HG02588 (cell line): ENCODE measurements around the gene SLC16A1.
A peak's percentile ranks its signal among the peaks of the same experiment; 100 is the strongest.
"Not testable (repeated sequence)": the region's sequence is repeated elsewhere in the genome, so short reads cannot be mapped to it uniquely, and the experiment has no call there.

Experiments used
- ATAC-seq: cut with Tn5 transposase; IDR thresholded peaks from one replicate; pipeline ENCODE4 v1.9.1; 2021; ENCODE audit warnings: mild to moderate bottlenecking, moderate library complexity; ENCODE audit not compliant: unreplicated experiment

SLC16A1 gene

GRCh38 chr1:112971006-112971405, 15.0 kb upstream of the SLC16A1 start:
- ATAC-seq, result no peak

- ATAC-seq, result no peak
Measured at GRCh38 chr1:112964347-112964746, 8.4 kb upstream of the SLC16A1 start.

GRCh38 chr1:112961072-112961471, 5.1 kb upstream of the SLC16A1 start:
- no peak for ATAC-seq

GRCh38 chr1:112960384-112960783, 4.4 kb upstream of the SLC16A1 start:
- no peak for ATAC-seq

DNA sequence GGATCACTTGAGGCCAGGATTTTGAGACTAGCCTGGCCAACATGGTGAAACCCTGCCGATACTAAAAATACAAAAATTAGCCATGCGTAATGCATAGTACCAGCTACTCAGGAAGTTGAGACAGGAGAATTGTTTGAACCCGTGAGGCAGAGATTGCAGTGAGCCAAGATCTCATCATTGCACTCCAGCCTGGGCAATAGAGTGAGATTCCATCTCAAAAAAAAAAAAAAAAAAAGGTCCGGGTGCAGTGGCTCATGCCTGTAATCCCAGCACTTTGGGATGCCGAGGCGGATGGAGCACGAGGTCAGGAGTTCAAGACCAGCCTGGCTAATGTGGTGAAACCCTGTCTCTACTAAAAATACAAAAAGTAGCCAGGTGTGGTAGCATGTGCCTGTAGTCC, 2.2 kb upstream of the SLC16A1 start:
- ATAC-seq, result not testable (repeated sequence)

DNA sequence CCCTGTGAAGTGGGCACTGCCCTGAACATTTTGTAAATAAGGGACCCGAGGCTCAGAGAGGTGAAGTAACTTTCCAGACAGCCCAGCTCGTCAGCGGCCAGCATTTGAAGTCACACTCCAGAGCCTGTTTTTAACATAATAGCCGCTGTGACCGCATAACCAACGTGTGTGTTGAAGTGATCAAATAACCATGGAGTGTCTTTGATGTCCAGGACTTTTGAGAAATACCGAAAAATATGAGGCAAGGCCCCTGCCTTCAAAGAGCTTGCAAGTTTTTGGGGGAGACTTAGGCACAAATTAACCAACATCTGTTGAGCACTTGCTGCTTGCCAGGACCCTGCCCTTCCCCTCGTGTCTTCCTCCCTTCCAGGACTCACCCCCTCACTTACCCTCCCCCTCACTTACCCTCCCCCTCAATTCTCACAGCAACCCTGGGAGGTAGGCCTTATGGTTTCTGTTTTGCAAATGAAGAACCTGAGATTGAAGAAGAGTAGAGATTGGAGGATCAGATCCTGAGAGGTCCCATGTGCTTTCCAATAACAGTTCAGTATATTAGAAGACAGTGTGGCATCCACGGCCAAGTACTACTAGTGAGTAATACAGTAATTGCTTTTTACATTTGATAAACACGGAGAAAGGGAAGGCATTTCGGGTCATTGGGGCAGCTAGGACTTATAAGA, 1.3 kb upstream of the SLC16A1 start:
- ATAC-seq, result peak; percentile 43

DNA sequence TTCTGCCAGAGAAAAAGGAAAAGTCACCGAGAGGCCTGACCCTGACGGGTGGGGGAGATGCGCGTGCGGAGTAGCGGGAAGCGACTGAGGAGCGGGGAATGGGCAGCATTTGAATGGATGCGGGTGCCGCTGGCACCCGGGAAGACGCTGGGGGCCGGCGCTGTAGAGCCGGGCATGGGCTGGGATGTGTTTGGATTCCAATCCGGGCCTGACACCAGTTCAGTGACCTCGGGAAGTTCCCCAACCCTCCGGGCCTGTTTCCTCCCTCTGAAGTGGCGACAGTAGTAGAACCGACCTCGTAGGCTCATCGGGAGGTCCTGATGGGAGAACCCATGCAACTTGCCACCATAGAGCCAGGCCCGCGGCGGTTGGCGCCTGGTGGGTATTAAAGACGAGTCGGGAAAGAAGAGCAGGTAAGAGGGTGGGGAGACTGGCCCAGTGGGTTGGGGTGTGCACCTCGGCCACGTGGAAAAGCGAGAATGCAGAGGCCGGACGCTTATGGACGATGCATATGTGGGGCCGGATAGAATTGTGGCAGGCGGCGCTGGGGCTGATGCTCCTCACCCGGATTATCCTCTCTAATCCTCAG, 642 bp upstream of the SLC16A1 start:
- peak; percentile 5 for ATAC-seq

GRCh38 chr1:112954945-112955772, 837 bp downstream of the SLC16A1 start:
- ATAC-seq, result peak; percentile 9

DNA sequence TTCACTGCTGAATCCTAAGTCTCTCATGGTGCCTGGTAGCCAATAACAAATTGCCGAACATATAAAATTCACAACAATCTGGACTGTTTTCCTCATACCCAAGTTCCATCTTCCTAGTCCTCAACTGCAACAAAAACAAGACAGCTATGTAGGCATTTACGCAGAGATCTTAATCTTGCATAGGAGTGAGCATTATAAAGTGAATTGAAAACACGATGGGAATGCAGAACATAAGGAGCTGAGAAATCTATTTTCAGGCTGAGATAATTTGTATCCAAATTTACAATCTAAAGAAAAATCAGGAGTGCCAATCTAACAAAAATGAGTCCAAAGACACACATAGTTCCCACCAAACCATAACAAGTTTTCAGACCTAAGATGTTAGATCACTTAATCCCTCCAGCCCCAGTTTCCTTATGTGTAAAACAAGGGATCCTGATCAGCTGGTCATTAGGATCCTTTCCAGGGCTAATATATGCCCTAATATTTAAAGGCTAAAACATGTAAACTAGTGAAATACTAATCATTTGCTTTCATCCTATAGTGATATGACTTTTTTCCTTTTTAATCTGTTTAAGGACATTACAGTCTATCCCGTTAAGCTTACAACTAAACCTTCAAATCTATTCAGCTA, 1.9 kb downstream of the SLC16A1 start:
- no peak for ATAC-seq

GRCh38 chr1:112950426-112950825, 5.6 kb downstream of the SLC16A1 start:
- no peak for ATAC-seq

DNA sequence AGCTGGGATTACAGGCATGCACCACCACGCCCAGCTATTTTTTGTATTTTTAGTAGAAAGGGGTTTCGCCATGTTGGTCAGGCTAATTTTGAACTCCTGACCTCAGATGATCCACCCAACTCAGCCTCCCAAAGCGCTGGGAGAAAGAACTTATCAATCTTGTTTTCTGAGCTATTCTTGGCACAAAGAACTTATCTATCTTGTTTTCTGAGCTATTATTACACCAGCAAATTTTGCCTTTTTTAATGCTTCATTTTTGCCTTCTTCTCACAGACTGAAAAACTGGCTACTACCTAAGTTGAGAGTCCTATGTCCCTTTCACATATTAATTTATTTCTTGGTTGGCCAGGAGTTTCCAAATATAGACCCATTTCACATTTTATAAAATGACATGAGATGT, 9.3 kb downstream of the SLC16A1 start:
- ATAC-seq, result no peak

- ATAC-seq, result no peak
Measured at GRCh38 chr1:112939810-112940209, 16.2 kb downstream of the SLC16A1 start.

- no peak for ATAC-seq
Measured at GRCh38 chr1:112938210-112938609, 17.8 kb downstream of the SLC16A1 start.

DNA sequence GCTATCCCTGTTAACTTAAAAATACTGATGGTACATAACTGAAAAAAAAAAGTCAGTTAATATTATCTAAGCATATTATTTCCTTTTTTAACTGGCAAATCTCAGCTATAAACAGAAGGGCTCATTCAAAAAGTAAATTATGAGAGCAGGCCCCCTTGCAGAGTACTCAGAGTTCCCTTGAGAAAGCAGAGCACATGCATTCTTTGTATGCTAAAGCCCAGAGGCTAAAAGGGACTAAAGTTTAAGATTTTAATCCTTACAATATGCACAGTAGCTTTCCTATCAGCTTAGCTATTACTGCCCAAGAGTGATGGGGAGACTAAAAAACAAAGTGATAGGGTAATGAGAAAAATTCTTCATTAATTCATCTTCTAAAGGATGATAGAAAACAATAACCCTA, 18.5 kb downstream of the SLC16A1 start:
- no peak for ATAC-seq

- ATAC-seq, result no peak
Measured at GRCh38 chr1:112937070-112937469, 18.9 kb downstream of the SLC16A1 start.

- ATAC-seq, result no peak
Measured at GRCh38 chr1:112935461-112936111, 20.4 kb downstream of the SLC16A1 start.

DNA sequence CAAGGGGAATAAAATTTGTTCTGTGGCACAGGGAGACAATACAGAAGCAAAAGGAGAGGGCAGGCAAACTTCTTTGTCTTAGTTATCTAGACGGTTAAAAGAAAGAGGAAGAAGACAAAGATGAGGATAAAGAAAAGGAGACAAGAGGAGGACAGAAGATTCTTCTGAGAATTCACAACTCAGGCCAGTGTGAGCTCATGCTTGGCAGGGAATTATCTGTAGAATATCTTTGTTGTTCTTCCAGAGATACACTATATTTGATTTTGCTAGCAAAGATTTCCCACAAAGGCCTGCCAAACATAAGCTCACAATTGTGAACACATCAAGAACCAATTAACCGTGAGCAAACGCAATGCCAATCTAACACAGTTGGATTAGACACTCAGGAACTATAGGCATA, 21.4 kb downstream of the SLC16A1 start:
- no peak for ATAC-seq

DNA sequence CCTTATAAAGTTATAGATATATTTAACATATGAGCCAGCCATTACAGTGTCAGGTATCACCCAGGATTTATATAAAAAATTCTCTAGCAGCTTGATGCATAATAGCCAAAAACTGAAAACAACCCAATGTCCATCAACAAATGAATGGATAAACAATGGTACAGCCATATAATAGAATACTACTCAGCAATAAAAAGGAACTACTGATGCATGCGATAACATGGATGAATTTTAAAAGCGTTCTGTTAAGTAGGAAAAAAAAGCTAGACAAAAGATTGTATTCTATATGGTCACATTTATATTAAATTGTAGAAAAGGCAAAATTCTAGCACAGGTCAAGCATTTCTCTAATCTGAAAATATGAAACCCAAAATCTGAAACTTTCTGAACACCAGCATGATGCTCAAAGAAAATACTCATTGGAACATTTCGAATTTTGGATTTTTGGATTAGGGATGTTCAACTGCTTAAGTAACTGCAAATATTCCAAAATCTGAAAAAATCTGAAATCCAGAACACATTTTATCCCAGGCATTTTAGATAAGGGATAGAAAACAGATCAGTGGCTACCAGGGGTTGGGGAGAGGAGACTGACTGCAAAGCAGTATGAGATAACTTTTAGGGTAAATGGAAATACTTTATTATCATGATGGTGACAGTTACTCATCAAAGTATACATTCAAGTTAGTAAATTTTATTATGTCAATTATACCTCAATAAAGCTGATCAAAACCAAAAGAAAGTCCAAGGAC, 22.0 kb downstream of the SLC16A1 start:
- no peak for ATAC-seq

DNA sequence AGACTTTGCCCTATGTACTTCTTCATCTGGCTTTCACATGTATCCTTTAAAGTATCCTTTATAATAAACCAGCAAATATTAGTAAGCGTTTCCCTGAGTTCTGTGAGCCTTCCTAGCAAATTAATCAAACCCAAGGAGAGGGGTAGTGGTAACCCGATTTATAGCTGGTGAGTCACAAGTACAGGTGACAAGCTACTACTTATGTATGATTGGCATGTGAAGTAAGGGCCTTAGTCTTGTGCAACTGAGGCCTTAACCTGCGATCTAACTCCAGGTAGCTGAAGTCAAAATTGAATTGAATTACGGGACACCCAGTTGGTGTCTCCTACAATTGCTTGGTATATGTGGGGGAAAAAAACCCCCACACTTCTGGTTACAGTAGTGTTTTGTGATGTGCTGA, 26.0 kb downstream of the SLC16A1 start:
- ATAC-seq, result no peak

DNA sequence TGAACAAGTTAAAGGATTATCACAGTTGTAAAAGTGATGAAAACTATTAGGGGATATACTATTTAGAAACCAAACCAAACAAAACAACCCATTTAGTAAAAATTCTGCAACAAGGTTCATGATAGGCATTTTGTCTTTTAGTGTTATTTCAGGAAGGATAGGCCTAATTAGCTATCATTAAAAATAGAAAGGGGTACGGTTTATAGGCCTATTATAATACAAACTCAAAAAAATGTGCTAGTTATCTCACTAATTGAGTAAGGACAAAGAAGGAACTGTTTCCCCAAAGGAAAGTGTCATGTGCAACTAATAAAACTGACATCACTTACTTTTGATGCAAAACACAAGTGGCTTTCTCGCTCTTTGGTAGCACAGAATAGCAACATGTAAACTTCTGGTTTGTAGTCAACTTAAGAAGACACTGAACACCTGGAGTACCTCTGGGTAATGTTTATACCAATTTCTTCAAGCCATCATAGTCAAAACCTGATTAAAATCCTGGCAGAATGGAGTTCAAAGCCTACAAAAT, 28.5 kb downstream of the SLC16A1 start:
- no peak for ATAC-seq
